Measurements from ENCODE around the gene ATG7. TPM values are rescaled to one million over a fixed set of nuclear protein-coding genes. Genes with fewer than 3 reads are reported as not detected.

Gene ATG7
- total and polyA plus RNA-seq, 10 of the 15 experiments (the other 5 are each of a cell fraction or from before 2014, with no cell fraction given) = 13.5 to 49.5 (median 26.4) TPM

- TF ChIP-seq MTA2 (IDR thresholded peaks at IDR 0.05; ENCODE audit: low read depth) = no peak
- no peak for TF ChIP-seq CHD4 (IDR thresholded peaks at IDR 0.05)
- no peak for TF ChIP-seq POLR2AphosphoS2 (IDR thresholded peaks at IDR 0.05; ENCODE audit: low read depth, low read length)
- no peak for TF ChIP-seq IRF5 (IDR thresholded peaks at IDR 0.05; ENCODE audit: borderline replicate concordance)
- TF ChIP-seq SUPT20H (IDR thresholded peaks at IDR 0.05; ENCODE audit: borderline replicate concordance, control insufficient read depth, low read depth, low read length) = no peak
- TF ChIP-seq JUND (IDR thresholded peaks at IDR 0.05; ENCODE audit: low read depth, low read length) = peak; percentile 81; the same call in 1 of the 2 replicates
- TF ChIP-seq YY1 (IDR thresholded peaks at IDR 0.05; ENCODE audit: low read depth, low read length) = no peak; the same call in 1 of the 2 replicates
- TF ChIP-seq CTCF (IDR thresholded peaks at IDR 0.05 in 2 of 3, conservative IDR thresholded peaks at IDR 0.05 in 1 of 3; ENCODE audit: control insufficient read depth in 2 of 3, extremely low read depth in 1 of 3, insufficient read depth in 1 of 3, low read depth in 3 of 3, low read length in 3 of 3) = no peak
- no peak for TF ChIP-seq MYC (IDR thresholded peaks at IDR 0.05; ENCODE audit: insufficient read depth, insufficient read length, insufficient replicate concordance, low read length, severe bottlenecking)
- TF ChIP-seq PKNOX1 (IDR thresholded peaks at IDR 0.05) = peak; percentile 70; the same call in 1 of the 2 replicates
- peak; percentile 67 for TF ChIP-seq E4F1 (IDR thresholded peaks at IDR 0.05; ENCODE audit: borderline replicate concordance, partially characterized antibody)
- no peak for TF ChIP-seq NFYA (IDR thresholded peaks at IDR 0.05; ENCODE audit: borderline replicate concordance, low read depth, low read length)
- no peak for TF ChIP-seq RELA (IDR thresholded peaks at IDR 0.05; ENCODE audit: borderline replicate concordance, partially characterized antibody)
- no peak for TF ChIP-seq TBL1XR1 (IDR thresholded peaks at IDR 0.05; ENCODE audit: low read depth, low read length)
- peak; percentile 77 for TF ChIP-seq BCLAF1 (IDR thresholded peaks at IDR 0.05)
- no peak; the same call in 1 of the 2 replicates for TF ChIP-seq SIN3A (IDR thresholded peaks at IDR 0.05; ENCODE audit: low read depth, low read length)
- peak; percentile 87 for TF ChIP-seq IKZF1 (conservative IDR thresholded peaks at IDR 0.05)
- no peak for TF ChIP-seq RAD51 (IDR thresholded peaks at IDR 0.05)
Measured at GRCh38 chr3:11271986-11272904, at the start of gene ATG7 (continued).
